Thyroid gland (tissue), 4 donors: ENCODE results near the gene DIS3L2. TPM values are rescaled to one million over a fixed set of nuclear protein-coding genes. Genes with fewer than 3 reads are reported as not detected.

Source experiments
- DNase-seq, 2 donors: peaks; one replicate each; pipeline ENCODE4 v3.0.0-alpha.2; 2019
- H3K27ac ChIP-seq, 3 donors: fragments of 200-600 bp; sonication (generic); 1 replicate in 2 of 3; 2 replicates in 1 of 3; pipeline ENCODE4 v1.5.1; 2016 to 2019; ENCODE audit warnings: mild to moderate bottlenecking in 1 of 3, moderate library complexity in 1 of 3
- H3K27me3 ChIP-seq: fragments of 200-600 bp; sonication (generic); one replicate; pipeline ENCODE4 v1.5.1; 2019
- H3K36me3 ChIP-seq, 2 donors: fragments of 200-600 bp; sonication (generic); one replicate each; pipeline ENCODE4 v1.5.1; 2016 to 2019
- H3K4me1 ChIP-seq, 2 donors: fragments of 200-600 bp; sonication (generic); one replicate each; pipeline ENCODE4 v1.5.1; 2017 to 2019
- H3K4me3 ChIP-seq, 3 donors: fragments of 200-600 bp; sonication (generic); replicated peaks in 1 of 3; 1 replicate in 2 of 3; 2 replicates in 1 of 3; pipeline ENCODE4 v1.5.1; 2016; ENCODE audit warnings: mild to moderate bottlenecking in 1 of 3
- H3K9me3 ChIP-seq: fragments of 200-600 bp; sonication (generic); one replicate; pipeline ENCODE4 v1.5.1; 2017
- POLR2A ChIP-seq, 2 donors: fragments of 450-650 bp; IDR thresholded peaks; one replicate each; pipeline ENCODE4 v1.6.1; 2017; ENCODE audit warnings: antibody characterized with exemption in 2 of 2, mild to moderate bottlenecking in 2 of 2, moderate library complexity in 1 of 2
- WGBS, 2 donors: methylation state at CpG; one replicate each; pipeline ENCODE4 v1.1.5; 2017; 5-methylcytosine and 5-hydroxymethylcytosine counted together
- intact Hi-C: fragments of 100-400 bp; cut with DNase I; formaldehyde crosslinking; loops from one replicate; pipeline ENCODE4 v1.15.1; 2023
- total RNA-seq, 4 donors: library from RNA; depleted of rRNA; stranded (reverse); fragments of >200 nt; gene quantifications; one replicate each; pipeline ENCODE4 v1.2.3, GENCODE V29; 2016
- TF ChIP-seq, protein P1 (sequence below), 6 experiments: fragments of 200-600 bp in 3 of 6; fragments of 450-650 bp in 3 of 6; sonication (generic) in 3 of 6; IDR thresholded peaks; one replicate each; pipeline ENCODE4 v1.5.1; 2016 to 2019; ENCODE audit warnings: antibody characterized with exemption in 6 of 6, mild to moderate bottlenecking in 2 of 6, inconsistent platforms in 1 of 6, moderate library complexity in 1 of 6

DIS3L2 gene
- total RNA-seq, 4 donors from 2014 or later, result 42.2 to 68.7 (median 50.3) TPM

DNA sequence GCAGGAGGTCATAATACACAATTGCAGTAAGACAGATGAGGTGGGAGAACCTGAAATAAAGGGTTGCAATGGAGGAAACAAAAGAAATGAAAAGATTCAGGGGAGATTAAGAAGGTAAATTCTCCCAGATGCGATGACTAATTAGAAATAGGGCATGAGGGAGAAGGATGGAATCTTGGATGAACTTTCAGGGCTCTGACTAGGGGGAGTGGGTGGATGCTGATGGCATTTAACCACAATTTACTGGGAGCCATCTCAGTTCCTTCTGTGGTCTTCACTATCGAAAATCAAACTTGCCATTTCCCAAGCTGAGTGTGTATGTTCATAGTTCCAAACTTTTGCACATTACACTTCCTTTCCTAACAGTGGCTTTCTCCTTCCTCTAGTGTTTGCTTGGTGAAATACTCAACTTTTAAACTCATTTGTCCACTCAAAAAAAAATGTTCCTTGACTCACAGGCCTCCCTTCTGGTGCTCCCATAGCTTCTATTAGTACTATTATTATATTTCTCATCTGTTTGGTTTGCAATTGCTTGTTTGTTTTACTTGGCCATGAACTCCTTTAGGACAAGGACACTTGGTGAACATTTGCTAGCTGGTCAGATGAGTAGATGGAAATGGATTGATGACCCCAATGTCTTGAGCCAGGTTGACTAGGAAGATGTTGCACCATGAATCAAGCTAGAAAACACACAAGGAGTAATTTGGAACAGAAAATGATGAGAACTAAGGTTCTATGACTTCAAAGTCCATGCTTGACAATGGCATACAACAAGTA is 178.5 kb downstream of the DIS3L2 start:
- Histone ChIP-seq H3K4me3 (no peak overlapping the region), H3K27me3 (no peaks in the 10 kb centered on the region), H3K36me3 (no peaks in the 10 kb centered on the region), H3K9me3 (no peaks in the 10 kb centered on the region), H3K27ac (no peak overlapping the region), H3K4me1 (no peaks in the 10 kb centered on the region)
- TF ChIP-seq POLR2A (IDR thresholded peaks at IDR 0.05), result no peak
- TF ChIP-seq, protein P1, sequence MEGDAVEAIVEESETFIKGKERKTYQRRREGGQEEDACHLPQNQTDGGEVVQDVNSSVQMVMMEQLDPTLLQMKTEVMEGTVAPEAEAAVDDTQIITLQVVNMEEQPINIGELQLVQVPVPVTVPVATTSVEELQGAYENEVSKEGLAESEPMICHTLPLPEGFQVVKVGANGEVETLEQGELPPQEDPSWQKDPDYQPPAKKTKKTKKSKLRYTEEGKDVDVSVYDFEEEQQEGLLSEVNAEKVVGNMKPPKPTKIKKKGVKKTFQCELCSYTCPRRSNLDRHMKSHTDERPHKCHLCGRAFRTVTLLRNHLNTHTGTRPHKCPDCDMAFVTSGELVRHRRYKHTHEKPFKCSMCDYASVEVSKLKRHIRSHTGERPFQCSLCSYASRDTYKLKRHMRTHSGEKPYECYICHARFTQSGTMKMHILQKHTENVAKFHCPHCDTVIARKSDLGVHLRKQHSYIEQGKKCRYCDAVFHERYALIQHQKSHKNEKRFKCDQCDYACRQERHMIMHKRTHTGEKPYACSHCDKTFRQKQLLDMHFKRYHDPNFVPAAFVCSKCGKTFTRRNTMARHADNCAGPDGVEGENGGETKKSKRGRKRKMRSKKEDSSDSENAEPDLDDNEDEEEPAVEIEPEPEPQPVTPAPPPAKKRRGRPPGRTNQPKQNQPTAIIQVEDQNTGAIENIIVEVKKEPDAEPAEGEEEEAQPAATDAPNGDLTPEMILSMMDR (IDR thresholded peaks at IDR 0.05), result no peak
- intact Hi-C loops, result loop anchor here (5.0 kb wide), 2 partner anchors 187 to 213 kb away; partner anchors contain the start of gene NPPC
- DNase-seq, result no peak
- 91 to 95% methylated on average over 2 of the region's 2 CpGs for WGBS, 2 donors

DNA sequence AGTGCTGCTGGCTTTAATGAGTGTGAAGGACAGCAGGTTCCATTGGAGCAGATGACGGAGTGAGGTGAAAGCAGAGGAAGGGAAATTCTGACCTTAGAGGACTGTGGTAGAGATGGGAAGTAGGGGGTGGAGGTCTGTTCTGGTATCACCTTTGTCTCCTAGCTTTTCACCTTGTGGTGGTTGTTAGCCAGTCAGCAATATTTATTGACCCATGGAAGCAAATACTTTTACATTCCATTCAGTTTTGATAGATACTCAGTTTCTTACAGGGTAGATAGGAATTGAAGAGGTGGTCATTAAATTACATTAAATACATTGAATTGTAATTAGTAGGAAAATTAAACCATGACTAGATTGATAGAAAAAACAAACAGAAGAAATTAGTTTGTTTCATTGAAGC is 180.1 kb downstream of the DIS3L2 start:
- Histone ChIP-seq H3K27ac (no peak overlapping the region), H3K9me3 (no peaks in the 10 kb centered on the region), H3K27me3 (no peaks in the 10 kb centered on the region), H3K4me1 (no peaks in the 10 kb centered on the region), H3K4me3 (no peak overlapping the region), H3K36me3 (no peaks in the 10 kb centered on the region)
- TF ChIP-seq POLR2A (IDR thresholded peaks at IDR 0.05), result no peak
- TF ChIP-seq, protein P1 (IDR thresholded peaks at IDR 0.05), result no peak
- intact Hi-C loops, result loop anchor here (5.0 kb wide), 2 partner anchors 186 to 214 kb away; partner anchors contain the start of gene NPPC
- DNase-seq, result no peak
- 95 to 98% methylated on average over 1 of the region's 1 CpG for WGBS, 2 donors

DNA sequence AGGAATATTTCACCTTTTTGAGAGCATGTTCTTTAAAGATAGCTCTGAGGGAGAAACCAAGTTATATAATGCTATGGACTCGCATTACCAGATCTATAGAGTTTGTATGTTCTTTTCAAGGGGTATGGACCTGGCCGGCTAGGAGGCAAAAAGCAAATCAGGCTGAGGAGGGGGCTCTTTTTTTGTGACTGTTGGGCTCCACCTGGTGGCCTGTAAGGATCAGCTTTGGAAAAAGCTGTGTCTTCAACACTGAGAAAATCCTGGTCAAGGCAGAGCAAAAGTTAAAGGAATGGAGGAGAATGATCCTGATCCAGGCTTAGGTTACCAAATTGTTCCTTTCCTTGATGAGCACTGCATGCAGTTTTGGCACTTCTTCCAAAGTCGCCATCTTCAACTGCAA is 180.5 kb downstream of the DIS3L2 start:
- Histone ChIP-seq H3K4me1 (no peaks in the 10 kb centered on the region), H3K4me3 (no peak overlapping the region), H3K27me3 (no peaks in the 10 kb centered on the region), H3K9me3 (no peaks in the 10 kb centered on the region), H3K36me3 (no peaks in the 10 kb centered on the region), H3K27ac (no peak overlapping the region)
- WGBS, 2 donors, result 33 to 46% methylated on average over 3 of the region's 3 CpGs
- peak; percentile 53 to 57 for DNase-seq
- TF ChIP-seq, protein P1 (IDR thresholded peaks at IDR 0.05), result peak; percentile 33 to 90 (median 74)
- no peak for TF ChIP-seq POLR2A (IDR thresholded peaks at IDR 0.05)
- intact Hi-C loops, result loop anchor here (5.0 kb wide), 2 partner anchors 185 to 215 kb away; partner anchors contain the start of gene NPPC

DNA sequence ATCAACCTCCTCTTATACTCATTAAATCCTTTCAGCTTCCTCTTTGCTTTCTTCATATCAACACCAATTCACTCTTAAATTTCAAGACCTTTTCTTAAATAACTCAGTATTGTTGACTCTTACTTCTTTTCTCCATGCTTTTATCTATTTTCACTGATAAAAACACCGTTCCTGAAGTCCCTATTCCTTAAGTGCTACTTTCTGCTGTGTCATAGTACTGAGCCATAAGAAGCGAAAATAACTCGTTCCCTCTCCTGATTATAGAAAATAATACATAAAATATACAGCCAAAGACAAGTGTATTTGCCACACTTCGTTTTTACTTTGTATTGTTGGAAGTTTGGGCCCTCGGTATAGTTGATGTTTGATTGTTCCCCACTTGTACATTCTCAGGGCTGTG is 181.0 kb downstream of the DIS3L2 start:
- H3K4me1 ChIP-seq, result no peaks in the 10 kb centered on the region
- no peak for TF ChIP-seq POLR2A (IDR thresholded peaks at IDR 0.05)
- TF ChIP-seq, protein P1 (IDR thresholded peaks at IDR 0.05), result no peak
- WGBS, 2 donors, result 92 to 94% methylated on average over 5 of the region's 5 CpGs
- intact Hi-C loops, result loop anchor here (5.0 kb wide), 2 partner anchors 185 to 215 kb away; partner anchors contain the start of gene NPPC
- no peaks in the 10 kb centered on the region for H3K9me3 ChIP-seq
- H3K36me3 ChIP-seq, result no peaks in the 10 kb centered on the region
- H3K27ac ChIP-seq, result no peak overlapping the region
- H3K4me3 ChIP-seq, result no peak overlapping the region
- no peak for DNase-seq
- no peaks in the 10 kb centered on the region for H3K27me3 ChIP-seq

DNA sequence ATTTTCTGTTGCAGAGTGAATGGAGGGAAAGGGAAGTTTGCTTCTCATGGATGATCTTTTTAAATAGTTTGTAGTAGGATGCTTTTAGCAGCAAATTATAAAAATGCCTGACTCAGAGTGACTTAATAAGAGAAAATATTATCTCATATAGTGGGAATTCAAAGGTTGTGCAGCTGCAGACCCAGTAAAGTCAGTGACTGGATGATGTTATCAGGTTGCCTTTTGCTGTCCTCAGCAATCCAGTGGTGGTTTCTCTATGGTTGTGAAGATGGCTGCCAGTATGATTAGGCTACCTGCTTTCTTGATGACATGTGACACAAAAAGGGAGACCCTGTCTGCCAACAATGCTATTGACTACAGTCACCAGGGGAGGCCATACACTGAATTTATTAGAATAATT is 184.8 kb downstream of the DIS3L2 start:
- no peaks in the 10 kb centered on the region for H3K9me3 ChIP-seq
- H3K27ac ChIP-seq, result no peak overlapping the region
- H3K4me3 ChIP-seq, result no peak overlapping the region
- DNase-seq, result no peak
- intact Hi-C loops, result no loop called here
- H3K36me3 ChIP-seq, result no peaks in the 10 kb centered on the region
- H3K4me1 ChIP-seq, result no peaks in the 10 kb centered on the region
- TF ChIP-seq, protein P1 (IDR thresholded peaks at IDR 0.05), result no peak
- TF ChIP-seq POLR2A (IDR thresholded peaks at IDR 0.05), result no peak
- no peaks in the 10 kb centered on the region for H3K27me3 ChIP-seq
